ENCODE results near the gene ATP1B1. TPM values are rescaled to one million over a fixed set of nuclear protein-coding genes. Genes with fewer than 3 reads are reported as not detected.
A peak's percentile ranks its signal among the peaks of the same experiment; 100 is the strongest.
"Not testable (repeated sequence)": the region's sequence is repeated elsewhere in the genome, so short reads cannot be mapped to it uniquely, and the experiment has no call there.

The ATP1B1 gene
- total and polyA plus RNA-seq, 4 experiments from 2014 or later: 1.2 to 3.5 (median 2.4) TPM

DNA sequence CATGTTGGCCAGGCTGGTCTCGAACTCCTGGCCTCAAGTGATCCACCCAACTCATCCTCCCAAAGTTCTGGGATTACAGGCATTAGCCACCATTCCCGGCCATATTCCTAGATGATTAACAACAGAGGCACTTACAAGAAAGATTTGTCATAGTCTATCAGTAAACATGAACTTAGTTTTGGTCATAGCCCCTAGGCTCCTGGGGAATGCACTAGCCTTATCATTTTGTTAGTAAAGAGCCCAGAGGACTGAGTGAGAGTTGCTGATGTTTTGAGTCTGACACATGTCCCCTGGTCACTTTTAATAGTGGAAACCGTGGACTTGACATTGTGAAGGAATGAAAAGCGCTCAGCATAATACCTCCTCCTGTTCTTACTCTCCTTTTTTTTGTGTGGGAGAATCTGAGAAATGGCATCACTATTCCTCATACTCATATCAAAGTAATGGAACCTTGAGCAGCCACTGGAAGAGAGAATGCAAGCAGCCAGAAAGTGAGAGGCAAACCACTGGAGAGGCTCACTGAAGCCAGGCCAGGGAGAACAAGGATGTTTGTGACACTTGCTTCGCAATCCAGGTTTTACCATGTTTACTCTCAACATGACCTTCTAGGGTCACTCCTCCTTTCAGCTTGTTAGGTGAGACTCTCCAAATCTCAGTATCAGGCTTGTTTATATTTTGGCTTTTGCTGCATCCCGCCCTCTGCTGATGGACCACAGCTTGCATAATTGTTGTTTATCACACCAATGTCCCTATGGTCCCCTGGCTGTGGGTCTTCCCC is 14.8 kb downstream of the ATP1B1 start:
- H3K36me3 ChIP-seq (ENCODE audit: insufficient read depth, low read length): no peaks in the 10 kb centered on the region
- ChIA-PET CTCF (ENCODE audit: partially characterized antibody) (no interaction called here), POLR2A (ENCODE audit: partially characterized antibody) (no interaction called here)
- intact Hi-C loops (cut with micrococcal nuclease): no loop called here
- no peak overlapping the region for H3K4me3 ChIP-seq (ENCODE audit: low read length in 2 of 2)
- H3K9me3 ChIP-seq (ENCODE audit: control insufficient read depth in 1 of 2, low read length in 2 of 2): no peaks in the 10 kb centered on the region
- no peaks in the 10 kb centered on the region for H3K36me3 Mint-ChIP-seq
- H3K27ac ChIP-seq (ENCODE audit: low read depth, low read length): no peak overlapping the region
- H3K27ac Mint-ChIP-seq: no peak overlapping the region
- H3K27me3 Mint-ChIP-seq: no peaks in the 10 kb centered on the region
- no peak overlapping the region for H3K4me3 Mint-ChIP-seq
- H3K4me1 Mint-ChIP-seq: peaks cover under 1 to 2% (median 1%) of the 10 kb centered on the region in 4 donors
- H3K27me3 ChIP-seq (ENCODE audit: insufficient read depth, low read length): no peaks in the 10 kb centered on the region
- no peak for DNase-seq
- no peaks in the 10 kb centered on the region for H3K4me1 ChIP-seq (ENCODE audit: insufficient read depth, low read length)
- H3K9me3 Mint-ChIP-seq: no peaks in the 10 kb centered on the region

- Histone ChIP-seq H3K36me3 (ENCODE audit: insufficient read depth, low read length) (no peaks in the 10 kb centered on the region), H3K27ac (ENCODE audit: low read depth, low read length) (no peak overlapping the region), H3K4me3 (ENCODE audit: low read length in 2 of 2) (no peak overlapping the region), H3K27me3 (ENCODE audit: insufficient read depth, low read length) (no peaks in the 10 kb centered on the region), H3K4me1 (ENCODE audit: insufficient read depth, low read length) (no peaks in the 10 kb centered on the region), H3K9me3 (ENCODE audit: control insufficient read depth in 1 of 2, low read length in 2 of 2) (no peaks in the 10 kb centered on the region)
- H3K27ac Mint-ChIP-seq: no peak overlapping the region
- H3K27me3 Mint-ChIP-seq: no peaks in the 10 kb centered on the region
- ChIA-PET POLR2A (ENCODE audit: partially characterized antibody) (no interaction called here), CTCF (ENCODE audit: partially characterized antibody) (no interaction called here)
- intact Hi-C loops (cut with micrococcal nuclease): no loop called here
- peaks cover 0 to 4% of the 10 kb centered on the region in 2 donors for H3K36me3 Mint-ChIP-seq
- no peak for DNase-seq
- H3K4me3 Mint-ChIP-seq: no peak overlapping the region
- H3K4me1 Mint-ChIP-seq: no peaks in the 10 kb centered on the region
- no peaks in the 10 kb centered on the region for H3K9me3 Mint-ChIP-seq
These were observed 16.5 kb downstream of the ATP1B1 start for GRCh38 chr1:169122976-169123375.

DNA sequence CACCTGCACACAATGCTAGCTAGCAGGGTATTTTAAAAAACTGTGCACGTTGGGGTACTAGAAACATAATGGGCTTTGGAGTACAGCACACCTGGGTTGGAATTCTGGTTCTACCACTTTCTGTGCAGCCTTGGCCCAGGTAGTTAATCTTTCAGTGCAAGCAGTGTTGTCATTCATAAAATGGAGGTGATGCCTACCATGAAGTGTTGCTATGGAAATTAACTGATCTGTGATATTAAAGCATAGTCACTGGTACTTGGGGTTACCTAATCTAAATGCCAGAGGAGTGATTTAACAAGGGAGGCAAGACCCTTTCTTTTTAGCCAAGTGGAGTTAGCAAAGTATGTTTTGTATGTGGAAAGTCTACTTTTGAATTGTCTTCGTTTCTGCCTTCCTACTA is 18.0 kb downstream of the ATP1B1 start:
- H3K4me3 ChIP-seq (ENCODE audit: low read length in 2 of 2): no peak overlapping the region
- Mint-ChIP-seq H3K9me3 (no peaks in the 10 kb centered on the region), H3K4me1 (no peaks in the 10 kb centered on the region), H3K36me3 (peaks cover 0 to 4% of the 10 kb centered on the region in 2 donors), H3K27ac (no peak overlapping the region), H3K27me3 (no peaks in the 10 kb centered on the region), H3K4me3 (no peak overlapping the region)
- intact Hi-C loops (cut with micrococcal nuclease): no loop called here
- no peak overlapping the region for H3K27ac ChIP-seq (ENCODE audit: low read depth, low read length)
- H3K27me3 ChIP-seq (ENCODE audit: insufficient read depth, low read length): no peaks in the 10 kb centered on the region
- CTCF ChIA-PET (ENCODE audit: partially characterized antibody): no interaction called here
- no peaks in the 10 kb centered on the region for H3K4me1 ChIP-seq (ENCODE audit: insufficient read depth, low read length)
- POLR2A ChIA-PET (ENCODE audit: partially characterized antibody): no interaction called here
- H3K36me3 ChIP-seq (ENCODE audit: insufficient read depth, low read length): no peaks in the 10 kb centered on the region
- no peak for DNase-seq
- no peaks in the 10 kb centered on the region for H3K9me3 ChIP-seq (ENCODE audit: control insufficient read depth in 1 of 2, low read length in 2 of 2)

- H3K36me3 ChIP-seq (ENCODE audit: insufficient read depth, low read length); H3K4me1 Mint-ChIP-seq; H3K4me3 ChIP-seq (ENCODE audit: low read length in 2 of 2); H3K4me1 ChIP-seq (ENCODE audit: insufficient read depth, low read length); POLR2A ChIA-PET (ENCODE audit: partially characterized antibody); intact Hi-C loops (cut with micrococcal nuclease); H3K27me3 ChIP-seq (ENCODE audit: insufficient read depth, low read length); H3K9me3 ChIP-seq (ENCODE audit: control insufficient read depth in 1 of 2, low read length in 2 of 2); H3K27ac ChIP-seq (ENCODE audit: low read depth, low read length); DNase-seq; H3K4me3 Mint-ChIP-seq; H3K9me3 Mint-ChIP-seq; H3K36me3 Mint-ChIP-seq; H3K27me3 Mint-ChIP-seq: not testable (repeated sequence)
- H3K27ac Mint-ChIP-seq: peak overlapping the region in 1 of 7 donors; percentile 26
- CTCF ChIA-PET (ENCODE audit: partially characterized antibody): interaction anchor here (0.9 kb wide), 1 partner anchor 19 kb away, joined by 3 read pairs; no protein-coding TSS in a partner anchor
These were observed 19.1 kb downstream of the ATP1B1 start for GRCh38 chr1:169125597-169125996.

- no peaks in the 10 kb centered on the region for H3K9me3 ChIP-seq (ENCODE audit: control insufficient read depth in 1 of 2, low read length in 2 of 2)
- no peak overlapping the region for H3K4me3 ChIP-seq (ENCODE audit: low read length in 2 of 2)
- DNase-seq: no peak
- H3K9me3 Mint-ChIP-seq: no peaks in the 10 kb centered on the region
- H3K27me3 Mint-ChIP-seq: no peaks in the 10 kb centered on the region
- ChIA-PET CTCF (ENCODE audit: partially characterized antibody) (no interaction called here), POLR2A (ENCODE audit: partially characterized antibody) (no interaction called here)
- intact Hi-C loops (cut with micrococcal nuclease): no loop called here
- H3K36me3 Mint-ChIP-seq: peaks cover 3 to 4% of the 10 kb centered on the region in 2 donors
- H3K27ac Mint-ChIP-seq: no peak overlapping the region
- no peaks in the 10 kb centered on the region for H3K4me1 ChIP-seq (ENCODE audit: insufficient read depth, low read length)
- no peaks in the 10 kb centered on the region for H3K36me3 ChIP-seq (ENCODE audit: insufficient read depth, low read length)
- no peak overlapping the region for H3K4me3 Mint-ChIP-seq
- H3K27ac ChIP-seq (ENCODE audit: low read depth, low read length): no peak overlapping the region
- H3K4me1 Mint-ChIP-seq: peaks cover 0 to 1% (median 0%) of the 10 kb centered on the region in 4 donors
- H3K27me3 ChIP-seq (ENCODE audit: insufficient read depth, low read length): no peaks in the 10 kb centered on the region
These were observed 19.8 kb downstream of the ATP1B1 start for GRCh38 chr1:169126335-169126734.

DNA sequence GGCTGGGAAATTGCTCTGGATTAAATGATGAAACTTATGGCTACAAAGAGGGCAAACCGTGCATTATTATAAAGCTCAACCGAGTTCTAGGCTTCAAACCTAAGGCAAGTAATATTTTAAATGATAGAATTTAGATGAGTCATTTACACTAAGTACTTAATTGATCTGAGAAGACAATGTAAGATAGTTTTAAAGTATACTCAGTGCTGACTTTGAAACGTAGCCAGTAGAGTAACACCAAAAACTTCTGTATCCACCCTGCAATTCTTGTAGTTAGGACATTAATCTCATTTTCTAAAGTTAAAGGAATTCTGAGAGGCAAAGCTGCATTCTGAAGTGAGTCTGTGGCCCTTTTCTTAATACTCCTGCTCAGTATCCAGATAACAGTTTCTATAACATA is 20.8 kb downstream of the ATP1B1 start:
- H3K4me1 Mint-ChIP-seq: peaks cover 0 to 1% (median 0%) of the 10 kb centered on the region in 4 donors
- H3K4me3 Mint-ChIP-seq: no peak overlapping the region
- no peak overlapping the region for H3K27ac Mint-ChIP-seq
- Histone ChIP-seq H3K36me3 (ENCODE audit: insufficient read depth, low read length) (no peaks in the 10 kb centered on the region), H3K27ac (ENCODE audit: low read depth, low read length) (no peak overlapping the region), H3K9me3 (ENCODE audit: control insufficient read depth in 1 of 2, low read length in 2 of 2) (no peaks in the 10 kb centered on the region), H3K4me1 (ENCODE audit: insufficient read depth, low read length) (no peaks in the 10 kb centered on the region), H3K4me3 (ENCODE audit: low read length in 2 of 2) (no peak overlapping the region), H3K27me3 (ENCODE audit: insufficient read depth, low read length) (no peaks in the 10 kb centered on the region)
- intact Hi-C loops (cut with micrococcal nuclease): no loop called here
- no peaks in the 10 kb centered on the region for H3K9me3 Mint-ChIP-seq
- CTCF ChIA-PET (ENCODE audit: partially characterized antibody): no interaction called here
- no peak for DNase-seq
- H3K27me3 Mint-ChIP-seq: no peaks in the 10 kb centered on the region
- H3K36me3 Mint-ChIP-seq: peaks cover 4 to 7% of the 10 kb centered on the region in 2 donors
- POLR2A ChIA-PET (ENCODE audit: partially characterized antibody): no interaction called here

- no peak overlapping the region for H3K27ac Mint-ChIP-seq
- no peak for DNase-seq
- intact Hi-C loops (cut with micrococcal nuclease): no loop called here
- H3K27me3 Mint-ChIP-seq: no peaks in the 10 kb centered on the region
- H3K27me3 ChIP-seq (ENCODE audit: insufficient read depth, low read length): no peaks in the 10 kb centered on the region
- peaks cover 5 to 10% of the 10 kb centered on the region in 2 donors for H3K36me3 Mint-ChIP-seq
- H3K4me3 Mint-ChIP-seq: no peak overlapping the region
- no peak overlapping the region for H3K4me3 ChIP-seq (ENCODE audit: low read length in 2 of 2)
- H3K36me3 ChIP-seq (ENCODE audit: insufficient read depth, low read length): no peaks in the 10 kb centered on the region
- H3K27ac ChIP-seq (ENCODE audit: low read depth, low read length): no peak overlapping the region
- no peaks in the 10 kb centered on the region for H3K9me3 ChIP-seq (ENCODE audit: control insufficient read depth in 1 of 2, low read length in 2 of 2)
- no peaks in the 10 kb centered on the region for H3K9me3 Mint-ChIP-seq
- ChIA-PET CTCF (ENCODE audit: partially characterized antibody) (no interaction called here), POLR2A (ENCODE audit: partially characterized antibody) (no interaction called here)
- H3K4me1 ChIP-seq (ENCODE audit: insufficient read depth, low read length): no peaks in the 10 kb centered on the region
- peaks cover 0 to 1% (median 0%) of the 10 kb centered on the region in 4 donors for H3K4me1 Mint-ChIP-seq
These were observed 22.1 kb downstream of the ATP1B1 start for GRCh38 chr1:169128562-169128961.
